ENCODE results near the gene ICE1.

- TF ChIP-seq POLR2A (IDR thresholded peaks at IDR 0.05; ENCODE audit: low read length) (no peak), GATA1 (IDR thresholded peaks at IDR 0.05; ENCODE audit: low read depth, low read length) (no peak)
Observed at GRCh38 chr5:5381310-5381913, 41.1 kb upstream of the ICE1 start.
